ENCODE results near the gene STAC. TPM values are rescaled to one million over a fixed set of nuclear protein-coding genes. Genes with fewer than 3 reads are reported as not detected.

STAC gene, protein sequence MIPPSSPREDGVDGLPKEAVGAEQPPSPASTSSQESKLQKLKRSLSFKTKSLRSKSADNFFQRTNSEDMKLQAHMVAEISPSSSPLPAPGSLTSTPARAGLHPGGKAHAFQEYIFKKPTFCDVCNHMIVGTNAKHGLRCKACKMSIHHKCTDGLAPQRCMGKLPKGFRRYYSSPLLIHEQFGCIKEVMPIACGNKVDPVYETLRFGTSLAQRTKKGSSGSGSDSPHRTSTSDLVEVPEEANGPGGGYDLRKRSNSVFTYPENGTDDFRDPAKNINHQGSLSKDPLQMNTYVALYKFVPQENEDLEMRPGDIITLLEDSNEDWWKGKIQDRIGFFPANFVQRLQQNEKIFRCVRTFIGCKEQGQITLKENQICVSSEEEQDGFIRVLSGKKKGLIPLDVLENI
- 12.6 TPM for total RNA-seq

DNA sequence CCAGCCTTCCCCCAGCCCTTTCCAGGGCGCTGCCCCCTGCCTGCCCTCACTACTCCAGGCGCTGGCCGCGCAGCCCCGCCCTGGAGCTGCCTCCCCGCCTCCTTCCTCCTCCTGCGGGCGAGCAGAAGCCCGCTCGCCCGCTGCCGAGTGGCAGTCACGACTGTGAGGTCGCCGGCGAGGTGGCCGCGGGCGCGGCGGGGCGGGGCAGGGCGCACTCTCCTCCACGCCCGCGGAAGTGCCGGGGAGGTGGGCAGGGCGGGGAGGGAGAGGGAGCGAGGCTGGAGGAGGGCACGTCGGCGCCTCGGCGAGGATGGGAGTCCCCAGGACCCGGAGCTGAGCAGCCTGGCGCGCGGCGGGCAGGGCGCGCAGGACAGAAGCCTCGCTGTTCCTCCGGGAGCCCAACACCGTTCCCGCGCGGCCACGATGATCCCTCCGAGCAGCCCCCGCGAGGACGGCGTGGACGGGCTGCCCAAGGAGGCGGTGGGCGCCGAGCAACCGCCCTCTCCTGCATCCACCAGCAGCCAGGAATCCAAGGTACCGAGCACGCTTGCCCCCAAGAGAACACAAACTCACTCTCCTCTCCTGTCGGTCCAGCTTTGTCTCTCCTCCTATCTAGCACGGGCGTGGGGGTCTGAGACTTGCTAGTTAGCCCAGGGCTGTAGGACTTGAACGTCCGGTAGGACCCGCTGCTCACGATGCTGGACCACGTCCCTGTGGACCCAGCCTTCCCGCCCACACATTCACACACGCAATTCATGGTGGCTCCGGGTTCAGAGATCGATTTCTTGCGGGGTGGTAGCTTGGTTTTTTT lies at the start of gene STAC:
STAC (plus strand) TSS at position 284 of the 811 bp plus-strand sequence; CDS start at position 424, 140 bp downstream.
- DNase-seq: no peak

DNA sequence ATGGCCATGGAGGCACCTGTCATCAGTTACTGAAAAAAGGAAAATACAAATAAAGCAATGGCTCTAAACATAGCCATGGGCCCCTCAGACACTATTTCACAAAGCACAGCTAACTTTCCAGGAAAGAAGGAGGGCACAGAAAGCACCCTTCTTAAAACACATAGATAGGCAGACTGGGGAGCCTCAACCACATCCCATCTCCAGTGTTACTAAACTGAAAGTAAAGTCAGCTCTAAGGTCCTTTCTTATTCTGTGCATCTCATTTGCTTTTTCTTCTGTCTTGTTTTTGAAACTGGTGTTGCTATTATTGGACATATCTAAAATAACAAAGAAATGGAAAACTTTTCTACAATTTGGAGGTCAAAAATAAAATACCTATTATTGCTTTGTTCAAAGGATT lies 48.2 kb upstream of the STAC start:
- no peak for DNase-seq

DNA sequence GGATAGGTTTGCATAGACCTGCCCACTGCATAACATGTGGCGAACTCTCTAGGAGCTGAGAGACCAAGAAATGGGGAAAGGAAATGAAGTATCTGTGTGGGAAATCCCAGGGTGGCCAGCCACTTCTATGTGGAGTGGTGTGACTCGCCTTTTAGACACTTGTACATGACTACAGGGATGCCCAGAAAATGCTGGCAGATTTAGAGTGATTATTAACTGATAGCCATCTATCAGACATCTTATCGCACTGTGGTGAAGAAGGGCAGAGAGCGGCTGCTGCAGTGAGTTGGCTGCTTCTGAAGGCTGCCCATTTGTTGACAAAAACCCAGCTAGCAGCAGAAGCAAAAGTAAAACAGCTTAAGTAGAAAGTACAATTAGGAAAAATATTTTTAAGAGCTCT lies 18.1 kb upstream of the STAC start:
- DNase-seq: no peak

DNA sequence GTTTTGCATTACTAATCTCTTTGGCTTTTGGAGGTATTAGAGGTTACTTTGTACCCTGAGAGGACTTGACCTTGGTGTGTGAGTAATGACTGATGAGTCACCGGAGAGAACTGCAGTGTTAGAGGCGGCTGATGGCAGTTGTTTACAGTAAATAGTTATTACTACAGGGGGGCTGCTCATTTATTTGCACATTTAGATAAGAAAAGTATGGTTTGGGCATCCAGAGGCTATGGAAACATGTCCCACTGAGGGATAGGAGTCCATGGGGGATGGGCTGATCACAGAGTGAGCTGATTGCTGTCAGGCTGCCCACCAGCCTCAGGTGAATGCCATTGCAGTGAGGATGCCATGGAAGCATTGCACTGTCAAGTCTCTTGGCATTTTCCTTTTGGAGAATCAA lies 17.3 kb upstream of the STAC start:
- no peak for DNase-seq

DNA sequence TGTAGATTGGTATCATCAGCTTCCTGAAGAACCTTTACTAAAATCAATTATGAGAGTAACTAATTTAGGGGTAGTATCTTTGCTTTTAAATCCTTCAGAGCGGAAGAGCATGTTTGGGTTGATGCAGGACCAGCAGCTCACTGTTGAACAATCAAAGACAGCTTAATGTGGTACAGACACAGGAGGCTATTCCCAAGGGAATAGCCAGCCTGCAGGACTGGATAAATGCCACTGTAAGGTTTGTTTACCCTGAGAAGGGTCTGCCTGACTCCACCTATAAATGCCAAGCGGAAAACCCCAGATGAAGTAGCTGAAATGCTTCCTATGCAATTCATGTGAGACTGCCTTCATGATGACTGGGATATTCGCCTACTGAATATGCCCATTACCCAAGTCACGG lies 16.0 kb upstream of the STAC start:
- no peak for DNase-seq

DNA sequence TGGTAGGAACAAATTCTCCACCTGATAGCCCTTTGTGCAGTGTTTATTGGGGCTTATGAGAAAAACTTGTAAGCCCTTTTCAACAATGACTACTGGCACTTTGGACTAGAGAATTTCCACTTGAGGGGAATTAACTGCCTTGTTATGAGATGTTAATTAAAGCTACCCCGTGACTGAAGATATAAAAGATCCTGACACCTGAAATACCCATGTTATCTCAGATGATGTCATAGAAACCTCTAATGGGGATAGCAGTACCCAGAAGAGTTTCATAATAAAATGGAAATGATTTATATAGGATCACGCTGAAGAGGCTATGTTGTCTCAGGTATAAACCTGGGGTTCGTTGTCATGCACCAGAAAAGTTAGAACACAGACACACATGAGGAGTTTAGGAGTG lies 14.5 kb upstream of the STAC start:
- DNase-seq: no peak

DNA sequence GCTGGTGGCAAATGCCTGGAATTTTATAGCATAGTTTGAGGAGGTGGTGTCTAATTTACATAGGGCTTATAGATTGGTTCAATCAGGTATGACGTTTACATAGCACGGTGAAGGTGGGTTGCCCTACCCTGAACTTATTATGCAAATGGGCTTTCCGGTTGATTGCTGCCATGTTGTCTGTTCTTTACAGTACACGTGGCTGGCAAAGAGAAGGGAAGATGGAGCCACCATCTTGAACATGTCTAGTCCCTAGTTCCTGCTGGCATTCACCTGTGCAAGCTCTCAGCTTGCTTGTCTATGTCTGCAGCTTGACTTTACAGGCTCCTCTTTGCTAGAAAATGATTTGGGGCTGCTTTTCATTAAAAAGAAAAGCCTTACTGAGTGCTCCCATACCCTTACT lies 14.0 kb upstream of the STAC start:
- DNase-seq: no peak

DNA sequence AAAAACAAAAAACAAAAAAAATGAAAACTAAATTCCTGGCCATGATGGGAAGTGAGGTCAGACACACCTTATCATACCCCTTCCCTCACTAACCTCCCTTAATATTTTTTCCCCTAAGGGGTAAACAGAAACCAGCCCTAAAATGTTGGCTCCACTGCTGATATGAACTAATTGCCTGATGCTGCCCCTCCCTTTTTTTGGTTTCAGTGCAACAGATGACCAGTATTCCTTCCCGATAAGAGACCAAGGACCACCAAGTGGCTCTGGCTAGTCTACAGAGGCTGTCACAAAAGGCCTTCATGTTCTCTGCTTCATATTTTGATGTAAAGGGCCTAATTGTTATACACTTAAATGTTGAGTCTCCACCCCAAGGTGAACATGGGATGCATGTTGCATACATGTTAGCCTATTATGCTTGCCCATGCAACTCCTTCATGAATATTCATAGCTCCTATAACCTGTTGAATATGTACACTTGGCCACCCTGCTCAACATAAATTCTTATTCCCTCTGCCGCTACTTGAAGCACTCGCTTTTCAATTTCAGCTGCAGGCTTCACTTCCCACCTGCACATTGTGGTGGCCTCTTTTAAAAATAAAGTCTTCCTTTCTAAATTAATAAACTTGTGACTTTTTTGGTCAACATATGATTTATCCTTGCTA lies 12.3 kb upstream of the STAC start:
- no peak for DNase-seq

DNA sequence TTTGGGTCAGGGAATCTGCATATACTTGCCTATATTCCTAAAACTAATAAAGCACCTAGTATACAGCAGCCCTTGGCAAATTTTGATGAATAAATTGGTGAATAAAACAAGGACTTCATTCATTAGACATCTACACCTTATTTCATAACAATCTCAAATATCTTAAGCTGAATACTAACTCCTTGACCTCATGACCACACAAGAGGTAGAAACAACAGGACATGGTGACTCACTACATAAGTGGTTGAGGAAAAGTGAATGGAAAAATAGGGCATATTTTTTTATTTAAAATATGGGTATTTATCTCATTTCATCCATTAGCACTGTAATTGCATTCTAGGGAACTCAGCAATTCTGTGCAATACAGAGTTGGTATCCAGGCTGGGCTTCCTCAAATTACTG lies 7.8 kb upstream of the STAC start:
- DNase-seq: no peak

DNA sequence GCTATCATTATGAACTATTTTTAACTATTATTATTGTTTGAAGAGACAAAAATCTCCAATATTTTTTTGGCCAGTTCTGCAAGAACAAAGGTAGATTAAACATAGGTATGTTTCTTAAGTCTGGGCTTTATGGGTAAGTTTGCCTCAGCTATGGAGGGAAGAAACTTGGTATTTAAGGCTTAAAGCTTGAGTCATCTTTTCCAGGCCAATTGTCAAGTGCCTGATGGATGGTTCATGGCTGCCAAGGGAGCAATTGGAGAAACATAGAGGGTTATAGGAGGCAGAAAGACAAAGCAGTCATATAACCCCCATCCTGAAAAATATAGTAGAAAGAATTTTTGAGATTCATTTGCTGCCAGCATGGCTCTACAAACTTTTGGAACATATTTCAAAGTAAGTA lies 7.2 kb upstream of the STAC start:
- DNase-seq: no peak

DNA sequence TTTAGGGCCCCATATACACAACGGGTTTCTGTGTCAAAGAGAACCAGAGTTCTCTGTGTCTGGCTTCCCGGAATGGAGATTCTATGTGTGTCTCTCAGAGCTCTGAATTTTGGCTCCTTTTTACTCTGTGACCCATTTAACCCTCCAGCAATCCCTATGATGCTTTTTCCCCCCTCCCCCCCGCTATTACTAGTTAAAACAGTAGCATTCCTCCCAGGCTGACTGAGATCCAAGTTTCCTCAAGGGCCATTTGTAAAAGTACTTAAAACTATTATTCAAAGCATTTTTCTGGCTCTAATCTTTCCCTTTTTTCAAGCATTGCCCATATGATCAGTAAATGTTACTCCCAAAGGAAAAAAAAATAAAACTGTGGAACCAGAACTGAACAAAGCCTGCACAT lies 6.6 kb upstream of the STAC start:
- DNase-seq: no peak

DNA sequence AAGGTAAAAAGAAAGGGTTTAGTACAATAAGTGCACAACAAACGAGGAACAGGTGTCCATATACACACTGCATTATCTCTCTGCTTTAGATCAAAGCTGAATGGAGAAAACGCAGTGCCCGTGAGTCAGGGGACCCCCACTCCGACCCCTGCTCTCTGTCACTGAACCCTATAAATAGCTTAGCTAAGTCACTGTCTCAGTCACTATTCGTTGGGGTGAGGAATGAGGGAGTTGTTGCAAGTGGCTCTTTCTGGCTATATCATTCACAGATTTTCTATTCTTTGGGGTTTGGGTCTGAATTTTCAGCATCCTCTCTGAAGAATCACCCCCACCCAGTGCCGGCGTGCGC lies 458 bp upstream of the STAC start:
- DNase-seq: no peak

DNA sequence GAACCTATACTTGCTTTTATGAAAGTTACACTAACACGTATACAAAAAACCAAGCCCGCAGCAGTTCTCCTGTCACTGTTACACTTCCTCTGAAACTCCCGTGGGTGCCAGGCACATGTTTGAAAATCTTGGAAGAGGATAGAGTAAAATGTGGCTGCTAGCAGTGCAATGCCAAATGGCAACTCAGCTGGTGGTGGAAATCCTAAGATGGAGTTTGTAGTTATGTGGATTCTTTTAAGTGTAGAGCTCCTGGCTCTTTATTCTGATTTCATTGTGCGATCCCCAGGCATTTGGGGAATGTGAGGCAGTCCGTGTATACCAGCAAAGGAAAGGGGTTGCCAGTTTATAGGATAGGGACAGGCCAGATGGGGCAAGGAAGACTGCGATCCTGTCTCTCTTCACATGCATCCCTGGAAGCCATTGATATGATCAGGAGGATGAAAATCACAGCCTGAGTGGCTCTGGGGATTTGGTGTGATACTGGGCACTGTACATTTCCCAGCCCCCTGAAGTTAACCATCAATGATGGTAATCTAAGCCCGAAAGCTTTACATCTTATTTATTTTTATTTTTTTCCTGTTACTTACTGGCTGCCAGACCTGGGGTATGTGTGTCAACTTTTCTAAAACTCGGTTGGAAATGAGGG lies 1.1 kb downstream of the STAC start:
- DNase-seq: no peak

DNA sequence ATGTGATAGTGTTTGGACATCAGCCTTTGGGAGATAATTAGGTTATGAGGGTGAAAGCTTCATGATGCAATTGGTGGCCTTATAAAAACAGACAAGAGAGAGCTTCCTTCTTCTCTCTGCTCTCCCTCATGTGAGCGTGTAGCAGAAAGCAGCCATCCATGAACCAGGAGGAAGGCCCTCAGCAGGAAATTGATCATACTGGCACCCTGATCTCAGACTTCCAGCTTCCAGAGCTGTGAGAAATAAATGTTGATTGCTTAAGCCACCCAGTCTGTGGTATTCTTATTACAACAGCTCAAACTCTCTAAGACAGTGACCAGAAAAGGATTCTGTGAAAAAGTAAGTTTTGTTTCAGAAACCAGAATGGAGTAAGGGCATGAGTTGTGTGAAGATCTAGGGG lies 13.3 kb downstream of the STAC start:
- no peak for DNase-seq

DNA sequence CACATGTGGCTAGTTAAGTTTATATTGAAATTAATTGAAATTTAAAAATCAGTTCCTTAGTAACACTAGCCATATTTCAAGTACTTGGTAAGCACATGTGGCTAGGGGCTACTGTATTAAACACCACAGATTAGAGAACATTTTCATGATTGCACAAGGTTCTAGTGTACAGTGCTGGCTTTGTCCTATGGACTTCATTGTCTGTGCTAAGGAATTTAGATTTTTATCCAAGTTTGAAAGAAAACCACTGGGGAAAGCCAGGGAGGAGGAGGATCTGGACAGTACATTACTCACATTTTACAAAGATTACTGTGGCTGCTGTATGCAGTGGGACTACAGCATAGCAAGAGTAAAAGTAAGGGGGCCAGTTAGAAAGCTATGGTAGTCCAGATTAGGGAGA lies 13.9 kb downstream of the STAC start:
- DNase-seq: no peak

DNA sequence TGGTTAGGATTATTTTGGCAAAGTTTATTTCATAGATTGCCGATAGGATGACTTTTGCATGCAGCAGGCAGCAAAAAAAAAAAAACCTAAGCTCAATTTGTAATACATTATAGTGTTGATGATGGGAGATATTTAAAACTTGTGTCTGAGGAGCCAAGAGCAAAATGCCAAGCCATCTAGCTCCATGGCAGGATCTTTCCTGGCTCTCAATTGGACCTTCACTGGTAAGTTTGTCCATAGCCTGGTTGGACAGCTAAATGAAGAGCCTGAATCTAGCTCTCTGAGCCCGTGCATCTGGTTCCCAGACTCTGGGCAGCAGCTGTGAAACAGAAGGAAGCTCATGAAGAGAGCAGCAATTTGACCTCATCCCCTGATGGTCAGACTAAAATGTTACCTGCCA lies 17.5 kb downstream of the STAC start:
- DNase-seq: no peak

DNA sequence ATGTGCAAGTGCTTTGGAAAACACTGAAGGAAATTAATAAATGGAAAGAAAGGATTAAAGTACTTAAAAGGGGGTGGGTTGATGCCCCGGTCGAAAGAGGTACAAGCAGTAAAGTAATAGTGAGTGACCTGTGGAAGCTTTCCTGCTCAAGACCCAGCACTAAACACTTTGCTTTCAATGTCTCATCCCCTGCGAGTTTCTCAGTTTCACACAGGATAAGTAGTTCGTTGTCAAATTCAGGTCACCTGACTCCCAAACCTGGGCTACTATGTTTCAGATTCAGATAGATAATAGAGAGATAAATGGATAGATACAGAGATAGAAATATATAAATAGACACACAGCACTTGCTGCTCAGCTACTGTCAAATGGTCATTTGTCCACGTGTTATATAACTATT lies 19.6 kb downstream of the STAC start:
- DNase-seq: no peak

DNA sequence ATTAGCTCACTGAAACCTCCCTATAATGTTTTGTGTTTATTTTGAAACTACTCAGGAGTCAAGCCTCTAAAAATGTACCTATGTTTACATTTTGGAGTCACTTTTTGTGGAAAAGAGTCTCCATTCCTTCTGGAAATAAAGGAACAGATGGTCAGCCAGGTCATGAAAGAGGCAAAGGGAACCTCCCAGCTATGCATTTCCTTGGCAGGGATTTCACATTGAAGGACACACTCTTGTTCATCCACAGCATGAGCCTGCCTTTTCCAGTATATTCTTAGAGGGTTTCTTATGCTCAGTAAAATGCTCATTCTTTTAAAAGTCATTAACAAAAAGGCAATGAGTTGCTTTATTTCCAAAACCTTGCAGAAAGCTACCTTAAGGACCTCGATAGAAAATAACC lies 20.8 kb downstream of the STAC start:
- no peak for DNase-seq

DNA sequence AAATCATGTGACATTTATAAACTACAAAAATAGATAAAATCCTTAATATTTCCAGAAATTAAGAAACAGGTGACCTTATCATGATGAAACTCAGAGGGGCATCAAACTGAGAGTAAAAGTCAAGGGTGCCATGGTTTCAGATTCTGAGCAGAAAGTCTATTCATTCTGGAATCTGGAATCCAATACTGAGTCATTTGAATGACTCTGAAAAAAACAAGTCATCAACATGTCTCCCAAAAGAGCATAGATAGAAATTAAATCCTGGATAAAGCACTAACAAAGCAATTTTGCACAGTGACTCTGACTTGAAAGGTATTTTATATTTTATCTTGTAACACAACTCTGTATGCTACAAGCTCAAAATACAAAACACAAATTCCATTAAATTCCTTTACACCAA lies 23.4 kb downstream of the STAC start:
- DNase-seq: no peak

DNA sequence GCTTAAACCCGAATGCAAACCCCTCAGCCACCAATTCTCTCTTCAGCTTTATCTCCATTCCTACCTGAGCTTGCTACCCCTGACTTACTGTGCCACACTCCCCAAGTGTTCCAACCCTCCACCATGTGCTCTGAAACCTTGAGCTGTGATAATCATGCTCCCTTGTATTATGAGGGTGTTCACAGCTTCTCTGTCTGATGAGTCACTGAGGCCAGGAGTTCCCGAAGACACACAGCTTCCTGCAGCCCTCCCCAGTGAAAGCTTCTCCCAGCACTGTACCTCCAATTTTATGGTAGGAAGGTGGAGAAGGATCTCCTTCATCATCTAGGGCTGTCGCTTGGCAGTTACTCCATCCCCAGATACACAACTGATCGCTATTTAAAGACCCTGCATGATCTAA lies 24.9 kb downstream of the STAC start:
- DNase-seq: no peak

DNA sequence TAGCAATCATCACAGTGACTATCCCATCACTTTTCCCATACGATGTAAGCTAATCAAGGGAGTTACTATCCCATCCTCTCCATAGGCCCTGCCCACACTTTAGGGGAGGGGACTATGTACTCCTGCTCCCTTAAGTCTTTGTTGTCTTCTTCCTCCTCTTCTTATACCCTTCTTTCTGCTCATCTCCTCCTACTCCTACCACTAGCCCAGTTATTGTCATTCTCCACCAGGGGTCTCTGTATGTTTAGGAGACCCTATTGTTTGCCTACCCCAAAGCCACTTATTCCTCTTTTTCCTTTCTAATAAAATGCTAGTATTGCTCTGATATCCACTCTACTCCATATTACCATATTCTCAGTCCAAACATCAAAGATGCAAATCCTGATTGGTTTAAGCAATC lies 27.8 kb downstream of the STAC start:
- no peak for DNase-seq

DNA sequence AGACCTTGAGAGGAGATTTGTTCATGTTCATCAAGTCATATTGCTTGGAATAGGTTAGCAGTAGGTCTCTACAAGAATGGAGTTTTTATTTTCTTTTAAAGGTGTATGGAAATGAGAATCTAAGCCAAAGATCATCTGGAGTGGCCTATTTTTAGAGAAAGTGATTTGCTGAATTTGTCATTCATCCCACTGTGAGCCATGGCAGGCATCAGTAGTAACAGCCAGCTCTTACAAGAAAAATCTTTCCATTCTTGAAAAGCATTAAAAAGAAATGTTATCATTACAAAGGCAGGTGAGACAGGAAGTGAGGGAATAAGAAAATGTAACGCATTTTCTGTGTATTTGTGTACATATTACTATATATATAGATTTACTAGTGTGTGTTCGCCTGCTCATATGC lies 29.6 kb downstream of the STAC start:
- no peak for DNase-seq

DNA sequence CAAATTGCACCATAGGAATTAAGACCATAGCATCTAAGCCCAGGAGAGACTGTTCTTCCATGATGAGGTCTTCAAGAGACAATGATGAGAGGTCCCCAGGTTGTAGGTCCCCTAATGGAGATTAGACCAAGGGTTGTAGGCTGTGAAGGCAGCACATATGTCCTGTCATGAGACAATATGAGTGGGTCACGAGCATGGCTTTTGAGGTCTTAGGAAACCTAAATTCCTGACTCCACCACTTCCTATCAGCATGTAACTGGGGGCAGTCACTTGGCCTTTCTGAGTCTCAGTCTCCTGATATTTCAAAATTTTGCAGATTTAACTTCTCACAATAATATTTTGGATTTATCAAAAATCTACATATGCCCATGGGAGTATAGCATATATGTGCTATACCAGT lies 31.3 kb downstream of the STAC start:
- no peak for DNase-seq
